Stimulated activated CD8-positive, alpha-beta memory T cell treated with anti-CD3 and anti-CD28 coated beads, Interleukin-7, amount 100 ng/mL, for 48 hours (primary cell): Measurements from ENCODE around the gene CYB5RL.
"Not testable (repeated sequence)": the region's sequence is repeated elsewhere in the genome, so short reads cannot be mapped to it uniquely, and the experiment has no call there.

Experiments
- DNase-seq, 2 donors: peaks; one replicate each; pipeline ENCODE4 v3.0.0-alpha.2; 2020; ENCODE audit warnings: low read depth in 1 of 2; ENCODE audit errors: extremely low read depth in 1 of 2

Gene CYB5RL

DNA sequence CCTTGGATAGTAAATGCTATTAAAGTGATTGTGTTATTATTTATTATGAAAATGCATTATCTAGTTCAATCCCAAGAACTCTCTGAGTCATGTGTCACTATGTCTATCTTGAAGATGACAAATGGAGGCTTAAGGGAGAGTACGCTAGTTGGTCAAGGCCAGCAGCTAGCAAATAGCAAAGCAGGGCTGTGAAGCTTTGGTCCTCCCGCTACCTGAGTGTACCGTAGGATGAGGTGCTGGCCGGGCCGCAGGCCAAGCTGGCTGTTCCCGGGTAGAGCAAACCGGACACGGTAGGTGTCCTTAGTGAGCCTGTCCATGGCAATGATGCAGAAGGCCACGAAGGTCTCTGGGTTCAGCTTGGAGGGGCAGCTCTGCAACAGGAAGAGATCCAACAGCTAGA is 9.3 kb downstream of the CYB5RL start:
- DNase-seq = no peak

GRCh38 chr1:54188291-54188690 is 11.5 kb downstream of the CYB5RL start:
- DNase-seq = no peak

GRCh38 chr1:54186056-54186455 is 13.8 kb downstream of the CYB5RL start:
- no peak for DNase-seq

DNA sequence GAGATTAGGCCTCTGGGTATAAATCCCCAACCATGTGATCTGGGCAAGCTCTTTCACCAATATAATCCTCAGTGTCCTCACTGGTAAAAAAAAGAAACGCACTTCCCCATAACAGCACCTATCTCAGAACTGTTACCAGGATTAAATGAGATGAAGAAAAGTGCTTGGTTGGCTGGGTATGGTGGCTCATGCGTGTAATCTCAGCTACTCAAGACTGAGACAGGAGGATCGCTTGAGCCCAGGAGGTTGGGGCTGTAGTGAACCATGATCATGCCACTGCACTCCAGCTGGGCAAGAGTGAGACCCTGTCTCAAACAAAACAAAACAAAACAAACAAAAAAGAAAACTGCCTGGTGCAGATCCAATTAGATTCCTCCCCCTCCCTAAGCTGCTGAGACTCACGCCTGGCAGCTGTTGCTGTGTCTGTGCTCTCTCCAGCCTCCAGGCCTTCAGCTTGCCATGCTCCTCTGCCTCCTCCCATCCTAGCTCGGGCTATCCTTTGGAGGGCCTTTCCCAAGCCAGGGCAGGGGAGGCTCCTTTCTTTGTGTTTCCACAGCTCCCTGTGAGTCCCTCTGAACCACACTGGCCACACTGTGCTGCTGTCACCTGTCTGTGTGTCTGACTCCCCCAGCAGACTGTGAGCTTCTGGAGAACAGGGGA is 19.0 kb downstream of the CYB5RL start:
- DNase-seq = no peak

DNA sequence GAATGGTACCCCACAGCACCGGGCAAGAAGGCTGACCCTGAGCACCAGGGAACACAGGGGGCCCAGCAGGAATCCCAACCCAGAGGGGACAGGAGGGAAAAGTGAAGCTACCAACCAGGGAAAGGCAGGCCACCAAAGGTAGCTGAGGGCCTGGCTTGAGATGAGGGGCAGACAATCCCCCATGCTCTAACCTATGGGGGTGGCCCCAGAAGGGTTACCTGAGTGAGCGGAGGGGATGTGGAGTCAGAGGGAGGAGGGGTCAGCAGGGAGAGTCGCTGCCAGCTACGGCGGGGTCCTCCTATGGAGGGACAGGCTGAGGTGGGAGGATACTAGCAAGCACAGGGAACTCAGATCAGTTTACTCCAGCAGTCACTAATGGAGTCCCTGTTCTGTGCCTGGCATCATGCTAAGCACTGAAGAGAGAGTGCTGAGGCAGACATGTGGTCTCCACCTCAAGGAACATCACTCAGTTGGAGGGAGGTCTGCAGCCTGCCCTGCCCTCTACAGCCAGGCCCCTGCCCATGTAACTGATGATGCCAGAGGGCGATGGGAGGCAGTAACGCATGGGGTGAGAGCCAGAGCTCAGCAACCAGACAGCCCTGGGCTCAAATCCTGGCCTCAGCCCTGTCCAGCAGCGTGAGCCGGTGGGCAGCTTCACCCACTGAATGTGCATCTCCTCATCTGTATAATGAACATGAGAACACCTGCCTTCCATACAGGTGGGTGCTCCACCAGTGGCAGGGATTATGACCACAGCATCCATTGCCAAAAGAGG is 21.3 kb downstream of the CYB5RL start:
- no peak for DNase-seq

DNA sequence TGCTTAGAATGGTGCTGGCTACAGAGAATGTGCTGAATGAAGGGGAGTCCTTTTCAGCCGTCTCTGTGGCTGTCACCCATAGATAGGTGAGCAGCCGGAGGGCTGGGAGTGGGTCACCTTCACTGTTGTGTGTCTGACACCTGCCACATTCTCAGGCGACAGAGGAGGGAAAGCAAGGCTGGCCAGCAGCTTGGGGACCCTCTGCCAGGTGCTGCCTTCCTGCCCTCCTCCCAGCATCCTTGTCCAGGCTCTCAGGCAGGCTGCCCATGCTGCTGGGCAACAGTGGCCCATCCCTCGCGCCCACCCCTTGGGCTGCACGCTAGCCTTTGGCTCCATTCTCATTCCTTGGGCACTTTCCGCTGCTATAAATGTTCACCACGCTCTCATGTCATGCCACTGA is 22.1 kb downstream of the CYB5RL start:
- no peak for DNase-seq

DNA sequence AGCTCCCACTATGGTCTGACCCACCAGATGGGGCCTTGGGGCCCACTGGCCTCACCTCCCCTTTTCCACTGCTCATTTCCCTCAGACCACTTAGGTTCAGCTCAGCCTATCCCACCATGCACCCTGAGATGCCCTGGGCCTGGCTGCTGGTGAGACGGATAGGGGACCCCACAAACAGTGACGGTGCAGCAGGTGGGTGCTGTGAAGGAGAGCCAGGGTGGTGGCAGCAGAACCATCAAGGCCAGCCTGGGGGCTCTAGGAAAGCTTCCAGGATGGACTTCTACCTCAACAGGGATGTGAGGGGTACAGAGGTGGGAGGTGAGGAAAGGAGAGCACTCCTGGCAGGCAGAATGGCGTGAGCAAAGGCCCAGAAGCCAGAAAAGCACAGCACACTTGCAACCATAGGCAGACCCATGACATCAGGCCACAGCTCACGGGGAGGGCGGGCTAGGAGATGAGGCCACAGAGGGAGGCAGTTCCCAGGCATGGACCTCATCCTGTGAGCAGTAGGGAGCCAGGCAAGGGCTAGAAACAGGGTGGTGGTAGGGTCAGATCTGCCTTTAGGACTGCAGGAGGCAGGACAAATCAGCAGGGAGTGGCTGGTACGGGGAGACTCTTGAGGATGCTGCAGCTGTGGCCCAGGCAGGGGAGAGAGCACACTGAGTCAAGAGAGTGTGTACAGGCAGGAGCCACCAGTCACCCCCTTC is 23.1 kb downstream of the CYB5RL start:
- no peak for DNase-seq

GRCh38 chr1:54174106-54174505 is 25.7 kb downstream of the CYB5RL start:
- no peak for DNase-seq

GRCh38 chr1:54173681-54174080 is 26.1 kb downstream of the CYB5RL start:
- DNase-seq = no peak

DNA sequence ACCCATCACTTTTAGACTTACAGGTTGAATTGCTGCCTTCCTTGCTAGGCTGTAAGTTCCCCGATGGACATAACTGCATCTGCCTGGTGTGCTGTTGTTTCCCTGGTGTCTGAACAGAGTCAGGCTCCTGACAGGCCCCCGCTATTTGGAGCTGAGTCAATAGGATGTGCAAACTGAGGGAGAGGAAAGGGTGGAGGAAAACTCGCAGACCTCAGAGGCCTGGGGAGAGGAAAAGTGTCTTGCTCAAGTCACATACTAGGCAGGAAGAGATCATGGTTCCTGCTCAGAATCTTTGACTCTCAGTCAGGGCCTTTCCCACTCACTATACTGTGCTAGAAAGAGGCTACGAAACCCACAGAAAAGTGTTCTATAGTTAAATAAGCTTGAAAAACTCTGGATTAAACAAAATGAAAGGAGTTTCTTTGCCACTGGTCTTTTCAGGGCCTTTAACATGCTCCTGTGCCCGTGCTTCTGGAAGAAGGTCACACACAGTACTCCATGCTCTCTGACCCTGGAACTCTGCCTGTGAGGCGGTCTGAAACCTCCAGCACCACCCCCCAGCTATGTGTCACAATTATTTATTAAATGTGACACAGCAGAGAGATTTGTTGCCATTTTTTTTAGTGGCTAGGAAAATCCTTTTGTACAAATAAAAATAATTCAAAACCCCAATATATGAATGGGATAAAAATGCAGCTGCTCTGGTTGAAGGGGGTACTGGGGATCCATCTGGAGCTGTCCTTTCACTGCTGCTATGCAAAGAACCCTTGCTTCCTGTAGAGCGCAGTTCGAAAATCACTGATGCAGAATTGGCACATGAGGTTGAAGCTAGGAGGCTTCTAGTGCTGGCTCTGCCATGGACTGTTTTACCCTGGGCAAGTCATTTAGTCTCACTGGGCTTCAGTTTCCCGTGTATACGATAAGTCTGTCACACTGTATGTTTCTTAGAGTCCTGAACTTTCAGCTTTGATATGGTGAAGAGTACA is 26.9 kb downstream of the CYB5RL start:
- no peak for DNase-seq

- no peak for DNase-seq
Observed at GRCh38 chr1:54171606-54172005, 28.2 kb downstream of the CYB5RL start.

GRCh38 chr1:54171016-54171415 is 28.8 kb downstream of the CYB5RL start:
- no peak for DNase-seq

DNA sequence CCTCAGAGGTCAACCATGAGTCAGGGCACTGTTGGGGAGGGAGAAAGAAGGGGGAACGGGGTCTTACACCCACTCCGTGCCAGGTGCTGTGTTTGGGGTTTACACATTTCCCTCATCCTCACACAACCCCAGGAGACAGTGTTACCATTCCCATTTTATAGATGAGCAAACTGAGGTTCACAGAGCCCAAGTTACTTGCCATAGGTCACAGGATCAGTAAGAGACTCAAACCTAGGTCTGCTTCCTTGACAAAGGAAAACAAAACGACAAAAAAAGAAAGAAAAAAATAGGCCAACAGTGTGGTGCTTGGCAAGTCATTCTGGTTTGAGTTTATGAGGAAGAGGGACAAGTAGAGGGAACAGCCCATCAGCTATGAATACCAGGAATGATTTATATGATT is 30.8 kb downstream of the CYB5RL start:
- DNase-seq = no peak

DNA sequence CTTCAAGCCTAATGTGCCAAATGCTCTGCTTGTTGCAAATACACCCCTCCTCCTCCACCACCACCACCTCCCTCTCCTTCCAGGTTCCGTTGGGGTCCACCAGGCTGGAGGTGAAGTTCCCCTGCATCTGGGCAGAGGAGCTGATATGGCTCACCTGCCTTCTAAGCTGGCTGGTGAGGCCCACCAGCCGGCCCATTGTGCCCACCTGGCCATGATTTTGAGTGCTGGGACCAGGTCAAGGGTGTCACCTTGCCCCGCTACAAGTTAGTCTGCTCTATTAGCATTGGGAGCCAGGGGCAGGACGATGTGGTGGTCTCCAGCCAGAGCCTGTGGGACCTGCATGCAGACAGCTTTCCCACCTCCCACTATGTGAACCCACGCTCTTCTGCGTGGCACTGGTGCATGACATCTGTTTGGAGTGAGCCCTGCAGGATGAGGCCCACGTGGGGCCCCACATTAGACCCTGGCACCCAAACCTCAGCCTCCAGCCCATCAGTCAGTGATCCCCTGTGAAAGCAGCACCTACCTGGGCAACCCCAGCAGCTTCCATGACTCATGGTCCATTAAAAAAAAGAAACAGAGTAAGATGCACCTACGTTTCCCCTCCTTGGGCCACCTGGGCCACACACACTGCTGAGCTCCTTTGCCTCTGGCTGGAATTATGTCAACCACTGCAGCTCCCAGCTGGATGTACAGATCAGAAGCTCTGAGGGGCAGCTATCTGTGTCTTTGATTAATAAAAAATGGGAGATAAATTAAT is 31.4 kb downstream of the CYB5RL start:
- DNase-seq = no peak

DNA sequence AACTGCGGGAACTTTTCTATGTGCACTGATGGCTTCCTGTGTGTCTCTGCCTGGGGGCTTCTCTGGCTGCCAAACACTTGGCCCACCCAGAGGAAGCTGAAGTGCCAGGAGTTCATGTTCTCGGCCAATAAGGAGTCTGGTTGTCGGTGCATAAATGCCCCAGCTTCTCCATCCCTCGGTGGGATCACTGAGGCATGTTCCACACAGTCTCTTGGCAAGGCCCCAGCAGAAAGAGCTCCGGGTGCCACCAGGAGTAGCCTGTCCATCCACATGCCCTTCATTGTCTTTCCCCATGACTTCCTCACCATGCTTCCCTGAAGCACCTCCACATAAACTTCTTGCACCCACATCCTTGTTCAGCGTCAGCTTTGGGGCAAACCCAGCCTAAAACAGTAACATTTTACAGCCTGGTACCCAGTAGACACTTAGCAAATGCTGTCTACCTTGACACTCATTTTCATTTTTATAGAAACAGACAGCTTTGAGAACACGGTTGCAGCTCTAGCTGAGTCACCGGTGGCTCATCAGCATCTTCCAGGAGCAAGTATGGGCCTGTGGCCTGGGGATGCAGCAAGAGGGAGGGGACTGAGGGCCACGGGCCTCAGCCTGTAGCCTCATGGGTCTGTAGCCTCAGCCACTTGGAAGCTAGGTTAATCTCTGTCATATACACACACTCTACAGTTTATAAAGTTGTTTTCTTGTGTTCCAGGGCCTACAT is 32.2 kb downstream of the CYB5RL start:
- no peak for DNase-seq

GRCh38 chr1:54166357-54166756 is 33.5 kb downstream of the CYB5RL start:
- DNase-seq = not testable (repeated sequence)

- no peak for DNase-seq
Observed at GRCh38 chr1:54165146-54165545, 34.7 kb downstream of the CYB5RL start.

DNA sequence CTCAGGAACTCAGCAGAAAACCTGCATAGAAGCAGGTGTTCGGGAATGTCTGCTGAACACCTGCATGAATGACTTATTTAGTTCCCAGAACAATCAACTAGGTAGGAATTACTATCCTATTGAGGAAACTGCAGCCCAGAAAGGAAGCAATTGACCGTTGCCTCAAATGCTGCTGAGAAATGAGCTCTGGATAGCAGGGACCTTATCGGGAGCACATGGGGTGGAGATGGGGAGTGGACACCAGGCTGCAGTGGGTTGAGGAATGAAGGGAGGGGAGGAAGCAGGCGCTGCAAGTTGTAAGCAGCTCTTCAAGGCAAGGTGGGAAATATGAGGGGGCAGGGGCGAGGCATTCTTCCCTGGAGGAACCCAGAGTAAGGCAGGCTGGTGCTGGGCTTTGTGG is 36.3 kb downstream of the CYB5RL start:
- DNase-seq = no peak

DNA sequence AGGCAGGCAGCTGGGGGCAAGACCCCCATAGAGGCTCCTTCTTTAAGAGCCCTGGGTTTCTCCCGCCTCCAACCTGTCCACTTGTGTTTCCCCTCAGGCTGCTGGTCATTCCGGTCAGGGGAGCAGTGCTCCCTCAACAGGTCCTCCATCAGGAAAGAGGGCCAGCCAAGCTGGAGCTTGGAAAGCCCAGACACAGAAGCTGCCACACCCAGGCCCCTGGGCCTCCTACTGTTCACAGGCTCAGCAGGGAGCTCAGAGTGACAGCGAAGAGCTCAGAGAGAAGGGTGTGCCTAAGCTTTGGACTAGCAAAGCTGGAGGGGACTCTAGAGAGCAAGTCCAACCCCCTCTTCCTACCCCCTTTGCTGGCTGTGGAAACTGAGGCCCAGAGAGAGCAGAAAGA is 36.8 kb downstream of the CYB5RL start:
- no peak for DNase-seq
